K562 (cell line): ENCODE data around the gene MIEF1. TPM values are rescaled to one million over a fixed set of nuclear protein-coding genes. Genes with fewer than 3 reads are reported as not detected.

ENCODE experiments used
- ATAC-seq: fragments of 200-7000 bp; cut with Tn5 transposase; 3 replicates; pipeline ENCODE4 v1.9.1; 2020; ENCODE audit warnings: moderate library complexity
- BruUV-seq: library from RNA; stranded (reverse); fragments of 400-500 nt; replicated peaks from 2 replicates; lab custom pipeline; 2021; lab: Mats Ljungman, UMichigan
- CTCF ChIA-PET: fragments of 300-600 bp; formaldehyde crosslinking; extraction: SDS; loops from one replicate; lab custom pipeline; 2021; ENCODE audit warnings: low intra/inter-chr PET ratio; lab: Yijun Ruan, JAX
- POLR2A ChIA-PET: fragments of 300-600, 350-650 bp; sonication (Branson Sonifier 250); formaldehyde crosslinking; extraction: SDS; loops from one replicate; lab custom pipeline; 2021; ENCODE audit warnings: antibody characterized with exemption, inconsistent platforms; lab: Yijun Ruan, JAX
- DNase-seq, 4 experiments: peaks; one replicate each; pipeline versions ENCODE4 v3.0.0 to v3.0.0-alpha.2; 2011 to 2018; ENCODE audit warnings: low spot score in 3 of 4, mixed read lengths in 3 of 4; ENCODE audit errors: extremely low read depth in 1 of 4
- FAIRE-seq: peaks from 2 replicates; lab custom pipeline; 2011; peaks lifted over from hg19 to GRCh38; lab: Jason Lieb, UNC
- H2AFZ ChIP-seq: 2 replicates; pipeline ENCODE4 v1.6.0; 2011; ENCODE audit warnings: low read depth, low read length, control low read depth, inconsistent platforms
- H3K27ac ChIP-seq: fragments of 200-600 bp; 3 replicates; pipeline ENCODE4 v1.8.0; 2011; ENCODE audit warnings: low read depth, mild to moderate bottlenecking, control low read depth, inconsistent platforms, low read length, moderate library complexity, mixed read lengths; ENCODE audit errors: extremely low read depth
- H3K27me3 ChIP-seq, 2 experiments: fragments of 300-600 bp in 1 of 2; 2 replicates in 1 of 2; 3 replicates in 1 of 2; pipeline versions ENCODE4 v1.6.0 to v1.8.0; 2011; ENCODE audit warnings: inconsistent platforms in 2 of 2, low read length in 2 of 2, mild to moderate bottlenecking in 1 of 2, mixed read lengths in 1 of 2, moderate library complexity in 1 of 2; ENCODE audit not compliant: control insufficient read depth in 2 of 2, insufficient read depth in 2 of 2
- H3K36me3 ChIP-seq: fragments of 300-600 bp; 3 replicates; pipeline ENCODE4 v1.8.0; 2011; ENCODE audit warnings: mild to moderate bottlenecking, low read length, inconsistent platforms; ENCODE audit not compliant: control insufficient read depth, insufficient read depth
- H3K4me1 ChIP-seq, 2 experiments: fragments of 200-600 bp in 1 of 2; replicated peaks in 1 of 2; 2 replicates in 1 of 2; 3 replicates in 1 of 2; pipeline versions ENCODE4 v1.5.1 to v1.8.0; 2011; ENCODE audit warnings: inconsistent platforms in 2 of 2, low read length in 2 of 2, mild to moderate bottlenecking in 1 of 2, mixed read lengths in 1 of 2, moderate library complexity in 1 of 2; ENCODE audit not compliant: control insufficient read depth in 2 of 2, insufficient read depth in 2 of 2
- H3K4me2 ChIP-seq: 2 replicates; pipeline ENCODE4 v1.6.1; 2011; ENCODE audit warnings: low read length, control low read depth, inconsistent platforms, mixed read lengths; ENCODE audit not compliant: insufficient read depth
- H3K4me3 ChIP-seq: fragments of 200-600 bp; sonication (generic), shearing (Covaris generic); 2 replicates; pipeline ENCODE4 v1.5.1; 2016; ENCODE audit warnings: control low read depth, inconsistent platforms
- H3K79me2 ChIP-seq: fragments of 200-600 bp; 3 replicates; pipeline ENCODE4 v1.8.0; 2011; ENCODE audit warnings: low read length, inconsistent platforms; ENCODE audit not compliant: control insufficient read depth, insufficient read depth
- H3K9ac ChIP-seq, 2 experiments: 2 replicates each; pipeline versions ENCODE4 v1.6.0 to v1.6.1; 2011; ENCODE audit warnings: low read depth in 2 of 2, low read length in 2 of 2, control low read depth in 1 of 2, inconsistent platforms in 1 of 2, mild to moderate bottlenecking in 1 of 2, mixed read lengths in 1 of 2; ENCODE audit not compliant: insufficient read depth in 1 of 2
- H3K9me1 ChIP-seq: one replicate; pipeline ENCODE4 v1.6.0; 2011; ENCODE audit warnings: inconsistent platforms, mild to moderate bottlenecking, low read length, moderate library complexity; ENCODE audit not compliant: control insufficient read depth, insufficient read depth
- H3K9me3 ChIP-seq: replicated peaks from 2 replicates; pipeline ENCODE4 v1.5.1; 2011; ENCODE audit warnings: low read depth, low read length, inconsistent platforms; ENCODE audit not compliant: control insufficient read depth, insufficient read depth
- H4K20me1 ChIP-seq: replicated peaks from 2 replicates; pipeline ENCODE4 v1.6.1; 2011; ENCODE audit warnings: low read length, inconsistent platforms, mixed read lengths; ENCODE audit not compliant: control insufficient read depth, insufficient read depth
- BACH1 ChIP-seq: fragments of 200-800 bp; sonication (Bioruptor generic); IDR thresholded peaks from 2 replicates; pipeline ENCODE4 v1.6.1; 2016; ENCODE audit warnings: missing genetic modification characterization, missing compliant biosample characterization
- NFIC ChIP-seq: fragments of 450-650 bp; IDR thresholded peaks from 2 replicates; pipeline ENCODE4 v1.6.1; 2017; ENCODE audit warnings: mild to moderate bottlenecking, inconsistent platforms
- NFIX ChIP-seq: fragments of 250-450 bp; sonication (Bioruptor Pico); IDR thresholded peaks from 2 replicates; pipeline ENCODE4 v1.4.0; 2020; ENCODE audit warnings: low read depth, mild to moderate bottlenecking, moderate library complexity
- NFYB ChIP-seq: IDR thresholded peaks from 2 replicates; pipeline ENCODE4 v1.6.1; 2011; ENCODE audit warnings: mild to moderate bottlenecking, moderate library complexity; ENCODE audit not compliant: insufficient read length; ENCODE audit errors: extremely low read depth
- PATZ1 ChIP-seq: fragments of 250-450 bp; sonication (Bioruptor Pico); IDR thresholded peaks from 2 replicates; pipeline ENCODE4 v1.5.0; 2020; ENCODE audit warnings: mild to moderate bottlenecking, borderline replicate concordance
- SREBF2 ChIP-seq: sonication (generic); formaldehyde crosslinking; IDR thresholded peaks from 2 replicates; pipeline ENCODE4 v1.4.0; 2020; ENCODE audit warnings: mild to moderate bottlenecking, missing genetic modification reagents
- YY1 ChIP-seq, 3 experiments: IDR thresholded peaks; 2 replicates each; pipeline ENCODE4 v1.6.1; 2011; ENCODE audit warnings: low read length in 2 of 3, mild to moderate bottlenecking in 2 of 3, moderate library complexity in 2 of 3, borderline replicate concordance in 1 of 3, control low read depth in 1 of 3, low read depth in 1 of 3; ENCODE audit not compliant: insufficient read depth in 3 of 3, insufficient replicate concordance in 2 of 3, control insufficient read depth in 1 of 3, insufficient read length in 1 of 3; ENCODE audit errors: extremely low read depth in 1 of 3
- ZNF134 ChIP-seq: fragments of 250-450 bp; sonication (Bioruptor Pico); conservative IDR thresholded peaks from 2 replicates; pipeline ENCODE4 v1.4.0; 2020
- ZNF384 ChIP-seq: IDR thresholded peaks from 2 replicates; pipeline ENCODE4 v1.6.1; 2012; ENCODE audit warnings: low read depth, low read length, improper control_type of control experiment
- ZNF444 ChIP-seq: fragments of 250-450 bp; sonication (Bioruptor Pico); IDR thresholded peaks from 2 replicates; pipeline ENCODE4 v1.4.0; 2020; ENCODE audit warnings: mild to moderate bottlenecking, moderate library complexity
- ZNF445 ChIP-seq: fragments of 250-450 bp; sonication (Bioruptor Pico); IDR thresholded peaks from 2 replicates; pipeline ENCODE4 v1.4.0; 2020; ENCODE audit warnings: low read depth, mild to moderate bottlenecking, moderate library complexity
- ZNF717 ChIP-seq: fragments of 250-450 bp; sonication (Bioruptor Pico); IDR thresholded peaks from 2 replicates; pipeline ENCODE4 v1.5.0; 2021
- WGBS: fragments of 100-300 bp; shearing (Covaris generic); methylation state at CpG from one replicate; pipeline ENCODE4 v1.1.6; 2016; ENCODE audit warnings: low coverage, mixed read lengths; ENCODE audit not compliant: insufficient coverage; ENCODE audit errors: missing lambda C conversion rate; 5-methylcytosine and 5-hydroxymethylcytosine counted together
- in situ Hi-C: fragments of 300-500 bp; cut with MboI; formaldehyde crosslinking; loops from 4 replicates; pipeline ENCODE4 v1.15.0; 2018; ENCODE audit warnings: inconsistent platforms, mixed read lengths
- intact Hi-C: fragments of 100-400 bp; cut with micrococcal nuclease; formaldehyde crosslinking; loops from 2 replicates; pipeline ENCODE4 v1.14.2; 2022
- polyA plus RNA-seq, 8 experiments: library from polyadenylated mRNA; depleted of rRNA in 4 of 8; stranded (reverse) in 5 of 8; unstranded in 3 of 8; fragments of >200 nt; fragmentation: Nextera tagmentation in 2 of 8; fragmentation: Illumina TruSeq in 1 of 8; extraction: Ambion mirVana in 2 of 8; extraction: Trizol in 1 of 8; gene quantifications; 2 replicates each; pipeline versions ENCODE4 v1.2.1 to v1.2.3, GENCODE V29; 2011 to 2014; ENCODE audit warnings: inconsistent platforms in 1 of 8, missing spikeins in 1 of 8
- total RNA-seq, 7 experiments: library from RNA; depleted of rRNA in 6 of 7; stranded (reverse); fragments of >200 nt in 6 of 7; fragmentation: Illumina TruSeq in 2 of 7; extraction: Trizol in 2 of 7; gene quantifications; 2 replicates each; pipeline versions ENCODE4 v1.2.1 to v1.2.3, GENCODE V29; 2011 to 2021; ENCODE audit warnings: low replicate concordance in 1 of 7
- TF ChIP-seq, protein P1 (sequence below), 2 experiments: fragments of 450-650 bp; conservative IDR thresholded peaks; 2 replicates each; pipeline ENCODE4 v1.6.1; 2017; ENCODE audit warnings: mild to moderate bottlenecking in 2 of 2, moderate library complexity in 2 of 2

MIEF1 gene
- total and polyA plus RNA-seq, 9 of the 15 experiments (the other 6 are each of a cell fraction or from before 2014, with no cell fraction given): 10.9 to 51.8 (median 25.5) TPM

- TF ChIP-seq, protein P1, sequence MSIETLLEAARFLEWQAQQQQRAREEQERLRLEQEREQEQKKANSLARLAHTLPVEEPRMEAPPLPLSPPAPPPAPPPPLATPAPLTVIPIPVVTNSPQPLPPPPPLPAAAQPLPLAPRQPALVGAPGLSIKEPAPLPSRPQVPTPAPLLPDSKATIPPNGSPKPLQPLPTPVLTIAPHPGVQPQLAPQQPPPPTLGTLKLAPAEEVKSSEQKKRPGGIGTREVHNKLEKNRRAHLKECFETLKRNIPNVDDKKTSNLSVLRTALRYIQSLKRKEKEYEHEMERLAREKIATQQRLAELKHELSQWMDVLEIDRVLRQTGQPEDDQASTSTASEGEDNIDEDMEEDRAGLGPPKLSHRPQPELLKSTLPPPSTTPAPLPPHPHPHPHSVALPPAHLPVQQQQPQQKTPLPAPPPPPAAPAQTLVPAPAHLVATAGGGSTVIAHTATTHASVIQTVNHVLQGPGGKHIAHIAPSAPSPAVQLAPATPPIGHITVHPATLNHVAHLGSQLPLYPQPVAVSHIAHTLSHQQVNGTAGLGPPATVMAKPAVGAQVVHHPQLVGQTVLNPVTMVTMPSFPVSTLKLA (conservative IDR thresholded peaks at IDR 0.05): peak; percentile 89 to 90
- TF ChIP-seq NFIC: no peak
- peak; percentile 73 for TF ChIP-seq NFYB
- peak; percentile 67 to 95 (median 92) for TF ChIP-seq YY1 (IDR thresholded peaks at IDR 0.05; ENCODE audit: borderline replicate concordance in 1 of 3, control insufficient read depth in 1 of 3, extremely low read depth in 1 of 3, insufficient read depth in 3 of 3, insufficient read length in 1 of 3, insufficient replicate concordance in 2 of 3, low read depth in 1 of 3, low read length in 2 of 3)
- no peak for TF ChIP-seq ZNF134 (CRISPR knock-in tag)
- TF ChIP-seq, all 486 proteins: peak for 30
Measured at GRCh38 chr22:39490135-39490798, 11.8 kb upstream of the MIEF1 start (continued).

DNA sequence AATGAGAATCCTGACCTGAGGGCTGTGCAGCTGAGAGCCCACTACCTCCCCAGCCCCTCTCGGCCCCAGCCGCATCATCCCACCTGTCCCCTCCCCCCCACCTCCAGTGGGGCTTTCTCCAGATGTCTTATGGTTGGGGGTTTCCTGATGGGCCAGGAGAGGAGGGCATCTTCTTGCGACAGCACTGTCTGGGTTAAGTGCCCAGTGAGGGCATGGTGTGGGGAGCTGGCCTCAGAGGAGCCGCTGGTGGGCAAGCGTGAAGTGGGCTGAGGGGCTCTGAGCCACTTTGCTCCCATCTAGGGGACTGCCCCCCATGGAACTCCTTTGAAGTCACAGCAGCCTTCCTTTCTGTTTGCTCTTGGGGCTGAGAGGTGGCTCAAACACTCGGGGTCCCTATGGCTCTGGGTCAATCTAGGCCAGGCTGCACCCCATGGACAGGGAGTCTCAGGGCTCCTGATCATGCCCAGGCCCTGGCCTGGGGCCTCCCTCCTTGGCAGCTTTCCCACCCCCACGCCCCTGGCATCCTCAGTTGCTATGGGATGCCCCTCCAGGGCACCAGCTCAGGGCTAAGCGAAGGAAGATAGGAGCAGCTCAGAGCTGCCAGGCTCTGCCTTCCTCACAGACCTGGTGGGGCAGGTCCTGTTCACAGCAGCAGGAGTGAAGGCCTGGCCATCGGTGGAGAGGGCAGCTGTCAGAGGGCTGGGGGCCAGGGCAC, 11.0 kb upstream of the MIEF1 start:
- H3K36me3 ChIP-seq: peaks cover 10% of the 10 kb centered on the region; the same call in 1 of the 3 replicates
- H3K4me1 ChIP-seq: peaks cover 39 to 48% of the 10 kb centered on the region in 2 experiments
- H3K9me3 ChIP-seq: no peaks in the 10 kb centered on the region
- BruUV-seq: no TSS peak
- H3K79me2 ChIP-seq: peaks cover 26% of the 10 kb centered on the region; the same call in 2 of the 3 replicates
- FAIRE-seq (no peak), DNase-seq (no peak), ATAC-seq (no peak)
- no peaks in the 10 kb centered on the region for H4K20me1 ChIP-seq
- CTCF ChIA-PET: no interaction called here
- H3K4me3 ChIP-seq: no peak overlapping the region
- intact Hi-C loops: no loop called here
- WGBS: 63% methylated on average over 6 of the region's 9 CpGs
- H2AFZ ChIP-seq: no peak overlapping the region
- POLR2A ChIA-PET: interaction anchor here (0.6 to 1.8 kb wide), 7 partner anchors 10 to 1927 kb away, joined by 3 to 12 read pairs (median 3); partner anchors contain the start of genes ATF4 and MIEF1
- H3K27ac ChIP-seq: no peak overlapping the region
- H3K9ac ChIP-seq: peak overlapping the region in 1 of 2 experiments; percentile 75; a peak in 2 of 4 replicates
- no peaks in the 10 kb centered on the region for H3K9me1 ChIP-seq
- H3K27me3 ChIP-seq: no peaks in the 10 kb centered on the region
- H3K4me2 ChIP-seq: no peak overlapping the region
- in situ Hi-C loops: no loop called here
- no peak for TF ChIP-seq PATZ1
- TF ChIP-seq NFIX (CRISPR knock-in tag): no peak
- no peak for TF ChIP-seq ZNF717 (CRISPR knock-in tag)
- TF ChIP-seq SREBF2: no peak
- no peak for TF ChIP-seq ZNF444 (CRISPR knock-in tag)
- no peak for TF ChIP-seq ZNF384
- TF ChIP-seq BACH1 (tag): no peak
- TF ChIP-seq ZNF445 (CRISPR knock-in tag): no peak
